GM12865 (cell line): Measurements from ENCODE around the gene ZNF213.

Experiments
- DNase-seq: peaks from one replicate; pipeline ENCODE4 v3.0.0; 2010; ENCODE audit warnings: low read depth
- H3K4me3 ChIP-seq: 2 replicates; pipeline ENCODE4 v1.5.1; 2011; ENCODE audit warnings: mild to moderate bottlenecking, low read depth, low read length, control low read depth
- TF ChIP-seq, protein P1 (sequence below): IDR thresholded peaks from 2 replicates; pipeline ENCODE4 v1.5.1; 2011; ENCODE audit warnings: low read length, control low read depth, low read depth, inconsistent platforms; ENCODE audit not compliant: insufficient read depth; ENCODE audit errors: missing control alignments

Gene ZNF213

DNA sequence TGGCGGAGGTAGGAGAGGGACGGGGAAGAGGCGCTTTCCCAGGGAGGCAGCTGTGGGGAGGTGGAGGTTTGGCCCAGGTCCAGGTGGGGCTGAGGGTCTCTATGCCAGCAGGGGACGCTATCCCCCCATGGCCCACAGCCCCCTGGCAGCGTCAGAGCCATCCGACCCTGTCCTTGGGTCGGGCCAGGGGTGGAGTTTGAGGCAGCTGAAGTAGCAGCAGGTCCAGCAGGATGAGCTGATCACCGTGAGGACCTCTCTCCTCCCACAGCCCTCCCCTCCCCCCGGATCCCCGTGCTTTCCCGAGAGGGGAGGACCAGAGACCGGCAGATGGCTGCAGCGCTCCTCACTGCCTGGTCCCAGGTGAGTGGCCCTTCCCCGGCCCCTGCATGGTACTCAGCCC, 19.3 kb upstream of the ZNF213 start:
- TF ChIP-seq, protein P1, sequence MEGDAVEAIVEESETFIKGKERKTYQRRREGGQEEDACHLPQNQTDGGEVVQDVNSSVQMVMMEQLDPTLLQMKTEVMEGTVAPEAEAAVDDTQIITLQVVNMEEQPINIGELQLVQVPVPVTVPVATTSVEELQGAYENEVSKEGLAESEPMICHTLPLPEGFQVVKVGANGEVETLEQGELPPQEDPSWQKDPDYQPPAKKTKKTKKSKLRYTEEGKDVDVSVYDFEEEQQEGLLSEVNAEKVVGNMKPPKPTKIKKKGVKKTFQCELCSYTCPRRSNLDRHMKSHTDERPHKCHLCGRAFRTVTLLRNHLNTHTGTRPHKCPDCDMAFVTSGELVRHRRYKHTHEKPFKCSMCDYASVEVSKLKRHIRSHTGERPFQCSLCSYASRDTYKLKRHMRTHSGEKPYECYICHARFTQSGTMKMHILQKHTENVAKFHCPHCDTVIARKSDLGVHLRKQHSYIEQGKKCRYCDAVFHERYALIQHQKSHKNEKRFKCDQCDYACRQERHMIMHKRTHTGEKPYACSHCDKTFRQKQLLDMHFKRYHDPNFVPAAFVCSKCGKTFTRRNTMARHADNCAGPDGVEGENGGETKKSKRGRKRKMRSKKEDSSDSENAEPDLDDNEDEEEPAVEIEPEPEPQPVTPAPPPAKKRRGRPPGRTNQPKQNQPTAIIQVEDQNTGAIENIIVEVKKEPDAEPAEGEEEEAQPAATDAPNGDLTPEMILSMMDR, result peak; percentile 30
- no peak overlapping the region for H3K4me3 ChIP-seq
- DNase-seq, result no peak

GRCh38 chr16:3118204-3118790, 16.5 kb upstream of the ZNF213 start:
- no peak overlapping the region for H3K4me3 ChIP-seq
- TF ChIP-seq, protein P1, result no peak

DNA sequence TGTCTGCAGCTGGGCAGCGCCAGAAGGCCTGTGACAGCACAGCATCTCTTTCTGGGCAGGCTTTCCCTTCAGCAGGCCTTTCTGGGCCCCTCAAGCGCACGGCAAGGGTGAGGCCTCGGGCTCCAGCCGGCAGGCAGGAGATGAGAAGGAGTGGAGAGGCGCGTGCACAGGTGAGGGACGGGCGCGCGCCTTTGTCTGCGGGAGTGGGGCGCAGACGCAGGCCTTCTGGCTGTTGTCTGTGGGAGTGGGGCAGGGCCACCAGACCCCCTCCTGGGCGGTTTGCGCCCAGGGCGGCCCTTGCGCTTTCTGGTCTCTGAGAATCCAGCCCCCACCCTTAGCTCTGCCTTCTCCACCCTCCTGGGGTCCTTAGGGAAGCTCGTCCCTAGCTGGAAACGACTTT, 16.0 kb upstream of the ZNF213 start:
- no peak overlapping the region for H3K4me3 ChIP-seq
- DNase-seq, result no peak
- TF ChIP-seq, protein P1, result no peak

More at GRCh38 chr16:3118204-3118790, 16.5 kb upstream of the ZNF213 start:
- no peak for DNase-seq

- DNase-seq, result no peak
- TF ChIP-seq, protein P1, result no peak
- no peak overlapping the region for H3K4me3 ChIP-seq
Measured at GRCh38 chr16:3119286-3119685, 15.5 kb upstream of the ZNF213 start.

GRCh38 chr16:3119701-3120408, 15.0 kb upstream of the ZNF213 start:
- H3K4me3 ChIP-seq, result no peak overlapping the region
- TF ChIP-seq, protein P1, result no peak
- no peak for DNase-seq

- no peak overlapping the region for H3K4me3 ChIP-seq
- TF ChIP-seq, protein P1, result no peak
- DNase-seq, result no peak
Measured at GRCh38 chr16:3120435-3120834, 14.4 kb upstream of the ZNF213 start.

DNA sequence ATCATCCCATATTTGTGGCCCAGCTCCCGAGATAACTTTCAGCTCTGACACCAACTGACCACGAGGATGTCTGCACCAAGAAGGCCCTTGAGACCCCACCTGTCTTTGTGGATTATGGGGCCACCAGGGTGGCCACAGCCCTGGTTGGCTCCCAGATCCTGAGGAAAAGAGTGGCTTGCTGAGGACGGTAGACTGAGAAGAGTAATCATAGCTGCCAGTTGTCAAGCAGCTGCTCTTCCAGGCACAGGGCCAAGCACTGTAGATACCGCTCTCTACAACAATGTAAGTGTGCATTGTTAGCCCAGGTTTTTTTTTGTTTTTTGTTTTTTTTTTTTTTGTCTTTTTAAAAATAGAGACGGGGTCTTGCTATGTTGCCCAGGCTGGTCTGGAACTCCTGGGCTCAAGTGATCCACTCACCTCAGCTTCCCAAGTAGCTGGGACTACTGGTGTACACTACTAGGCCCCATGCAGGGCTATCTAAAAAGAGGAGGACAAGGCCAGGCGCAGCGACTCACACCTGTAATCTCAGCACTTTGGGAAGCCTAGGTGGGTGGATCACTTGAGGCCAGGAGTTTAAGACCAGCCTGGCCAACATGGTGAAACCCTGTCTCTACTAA, 12.9 kb upstream of the ZNF213 start:
- no peak for DNase-seq
- no peak overlapping the region for H3K4me3 ChIP-seq
- TF ChIP-seq, protein P1, result no peak
